ENCODE results near the gene ZSWIM8.

Gene ZSWIM8

GRCh38 chr10:73818402-73818801 lies 33.0 kb downstream of the ZSWIM8 start:
- no peak for DNase-seq
- WGBS (ENCODE audit: insufficient coverage) = 93% methylated on average over 7 of the region's 10 CpGs
- ChIA-PET POLR2A (no interaction called here), CTCF (interaction anchor here (0.6 to 1.6 kb wide), 7 partner anchors 8 to 413 kb away, joined by 3 to 6 read pairs (median 3); no protein-coding TSS in a partner anchor)
- Histone ChIP-seq H3K27me3 (replicated peaks in 2 of 5; ENCODE audit: control insufficient read depth in 4 of 5, insufficient read depth in 5 of 5, low read length in 4 of 5) (no peaks in the 10 kb centered on the region), H3K27ac (ENCODE audit: insufficient read depth in 1 of 2, low read depth in 1 of 2, low read length in 2 of 2, poor library complexity in 1 of 2, severe bottlenecking in 2 of 2) (no peak overlapping the region), H3K4me3 (ENCODE audit: control insufficient read depth in 1 of 7, extremely low read depth in 1 of 7, insufficient read depth in 4 of 7, low read depth in 2 of 7, low read length in 6 of 7) (no peak overlapping the region), H3K4me1 (ENCODE audit: control extremely low read depth in 1 of 4, control insufficient read depth in 4 of 4, insufficient read depth in 4 of 4, low read length in 3 of 4) (peaks cover 0 to 4% (median 1%) of the 10 kb centered on the region in 4 experiments), H3K9me3 (ENCODE audit: control extremely low read depth in 1 of 5, control insufficient read depth in 4 of 5, insufficient read depth in 2 of 5, low read depth in 1 of 5, low read length in 4 of 5) (no peaks in the 10 kb centered on the region), H3K36me3 (ENCODE audit: control insufficient read depth in 4 of 4, insufficient read depth in 4 of 4, low read length in 3 of 4) (peaks cover 6 to 81% (median 62%) of the 10 kb centered on the region in 4 experiments)

DNA sequence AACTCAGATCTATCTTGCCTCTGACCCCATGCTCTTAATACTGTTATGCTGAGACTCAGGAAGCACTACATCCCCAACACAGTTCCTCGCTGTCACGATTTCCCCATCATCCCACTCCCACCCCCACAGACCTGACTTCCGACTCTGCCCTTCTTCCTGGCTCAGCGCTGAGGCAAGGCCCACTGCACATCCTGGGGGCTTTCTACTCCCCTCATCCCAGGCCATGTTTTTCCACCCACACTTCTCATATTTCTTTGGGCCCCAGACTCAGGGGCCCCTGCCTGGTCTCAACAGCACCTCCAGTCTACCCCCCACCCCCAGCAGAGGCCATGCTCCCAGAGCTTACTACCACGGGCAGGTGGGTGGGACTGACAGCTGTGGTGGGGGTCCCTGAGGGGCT lies 33.7 kb downstream of the ZSWIM8 start:
- Histone ChIP-seq H3K9me3 (ENCODE audit: control extremely low read depth in 1 of 5, control insufficient read depth in 4 of 5, insufficient read depth in 2 of 5, low read depth in 1 of 5, low read length in 4 of 5) (no peaks in the 10 kb centered on the region), H3K27ac (ENCODE audit: insufficient read depth in 1 of 2, low read depth in 1 of 2, low read length in 2 of 2, poor library complexity in 1 of 2, severe bottlenecking in 2 of 2) (no peak overlapping the region), H3K36me3 (ENCODE audit: control insufficient read depth in 4 of 4, insufficient read depth in 4 of 4, low read length in 3 of 4) (peaks cover 9 to 81% (median 63%) of the 10 kb centered on the region in 4 experiments), H3K4me3 (ENCODE audit: control insufficient read depth in 1 of 7, extremely low read depth in 1 of 7, insufficient read depth in 4 of 7, low read depth in 2 of 7, low read length in 6 of 7) (no peak overlapping the region), H3K27me3 (replicated peaks in 2 of 5; ENCODE audit: control insufficient read depth in 4 of 5, insufficient read depth in 5 of 5, low read length in 4 of 5) (no peaks in the 10 kb centered on the region), H3K4me1 (ENCODE audit: control extremely low read depth in 1 of 4, control insufficient read depth in 4 of 4, insufficient read depth in 4 of 4, low read length in 3 of 4) (peaks cover 0 to 4% (median 1%) of the 10 kb centered on the region in 4 experiments)
- POLR2A ChIA-PET = no interaction called here
- DNase-seq = no peak
- CTCF ChIA-PET = interaction anchor here (0.6 to 1.6 kb wide), 6 partner anchors 15 to 412 kb away, joined by 3 to 6 read pairs (median 3); no protein-coding TSS in a partner anchor
- WGBS (ENCODE audit: insufficient coverage) = 96% methylated on average over 5 of the region's 5 CpGs

DNA sequence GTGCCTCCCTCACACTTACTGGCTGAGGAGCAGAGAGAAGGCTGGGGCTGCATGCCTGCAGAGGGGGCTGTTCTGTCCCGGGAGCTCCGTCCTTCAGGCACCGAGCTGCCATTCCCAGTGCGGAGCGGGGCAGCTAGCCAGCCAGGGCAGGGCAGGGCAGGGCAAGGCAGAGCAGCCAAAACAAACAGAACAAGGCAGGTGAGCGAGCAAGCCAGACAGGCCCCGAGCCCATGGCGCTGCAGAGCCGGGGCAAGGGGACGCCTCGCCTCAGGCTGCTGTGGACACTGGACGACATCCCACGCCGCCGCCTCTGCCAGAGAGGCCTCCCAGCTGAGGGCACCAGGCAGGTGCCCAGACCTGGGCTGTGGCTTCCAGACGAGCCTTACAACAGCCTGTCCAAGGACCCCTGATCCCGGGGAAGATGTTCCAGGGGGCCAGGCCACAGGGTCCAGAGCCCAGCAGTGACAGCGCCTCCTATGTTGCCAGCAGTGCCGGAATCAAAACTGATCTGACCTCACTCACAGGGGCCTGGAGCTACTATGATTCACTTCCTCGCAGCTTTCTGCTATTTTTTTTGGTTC lies 34.2 kb downstream of the ZSWIM8 start:
- over 99% methylated on average over 15 of the region's 20 CpGs for WGBS (ENCODE audit: insufficient coverage)
- H3K4me1 ChIP-seq (ENCODE audit: control extremely low read depth in 1 of 4, control insufficient read depth in 4 of 4, insufficient read depth in 4 of 4, low read length in 3 of 4) = peaks cover 0 to 4% (median 1%) of the 10 kb centered on the region in 4 experiments
- H3K9me3 ChIP-seq (ENCODE audit: control extremely low read depth in 1 of 5, control insufficient read depth in 4 of 5, insufficient read depth in 2 of 5, low read depth in 1 of 5, low read length in 4 of 5) = no peaks in the 10 kb centered on the region
- H3K27ac ChIP-seq (ENCODE audit: insufficient read depth in 1 of 2, low read depth in 1 of 2, low read length in 2 of 2, poor library complexity in 1 of 2, severe bottlenecking in 2 of 2) = peak overlapping the region in 1 of 2 experiments; percentile 5
- ChIA-PET CTCF (interaction anchor here (0.8 to 1.6 kb wide), 5 partner anchors 21 to 412 kb away, joined by 3 read pairs; no protein-coding TSS in a partner anchor), POLR2A (no interaction called here)
- DNase-seq = no peak
- peaks cover 9 to 82% (median 64%) of the 10 kb centered on the region in 4 experiments for H3K36me3 ChIP-seq (ENCODE audit: control insufficient read depth in 4 of 4, insufficient read depth in 4 of 4, low read length in 3 of 4)
- H3K27me3 ChIP-seq (replicated peaks in 2 of 5; ENCODE audit: control insufficient read depth in 4 of 5, insufficient read depth in 5 of 5, low read length in 4 of 5) = no peaks in the 10 kb centered on the region
- H3K4me3 ChIP-seq (ENCODE audit: control insufficient read depth in 1 of 7, extremely low read depth in 1 of 7, insufficient read depth in 4 of 7, low read depth in 2 of 7, low read length in 6 of 7) = no peak overlapping the region

GRCh38 chr10:73823391-73823790 lies 38.0 kb downstream of the ZSWIM8 start:
- Histone ChIP-seq H3K27ac (ENCODE audit: insufficient read depth in 1 of 2, low read depth in 1 of 2, low read length in 2 of 2, poor library complexity in 1 of 2, severe bottlenecking in 2 of 2) (no peak overlapping the region), H3K9me3 (ENCODE audit: control extremely low read depth in 1 of 5, control insufficient read depth in 4 of 5, insufficient read depth in 2 of 5, low read depth in 1 of 5, low read length in 4 of 5) (no peaks in the 10 kb centered on the region), H3K27me3 (replicated peaks in 2 of 5; ENCODE audit: control insufficient read depth in 4 of 5, insufficient read depth in 5 of 5, low read length in 4 of 5) (no peaks in the 10 kb centered on the region), H3K36me3 (ENCODE audit: control insufficient read depth in 4 of 4, insufficient read depth in 4 of 4, low read length in 3 of 4) (peaks cover 11 to 82% (median 67%) of the 10 kb centered on the region in 4 experiments), H3K4me3 (ENCODE audit: control insufficient read depth in 1 of 7, extremely low read depth in 1 of 7, insufficient read depth in 4 of 7, low read depth in 2 of 7, low read length in 6 of 7) (no peak overlapping the region), H3K4me1 (ENCODE audit: control extremely low read depth in 1 of 4, control insufficient read depth in 4 of 4, insufficient read depth in 4 of 4, low read length in 3 of 4) (no peaks in the 10 kb centered on the region)
- DNase-seq = no peak
- WGBS (ENCODE audit: insufficient coverage) = 94% methylated on average over 3 of the region's 7 CpGs
- POLR2A ChIA-PET = no interaction called here
- CTCF ChIA-PET = interaction anchor here (0.8 to 2.0 kb wide), 2 partner anchors 9 to 26 kb away, joined by 3 to 6 read pairs; no protein-coding TSS in a partner anchor

DNA sequence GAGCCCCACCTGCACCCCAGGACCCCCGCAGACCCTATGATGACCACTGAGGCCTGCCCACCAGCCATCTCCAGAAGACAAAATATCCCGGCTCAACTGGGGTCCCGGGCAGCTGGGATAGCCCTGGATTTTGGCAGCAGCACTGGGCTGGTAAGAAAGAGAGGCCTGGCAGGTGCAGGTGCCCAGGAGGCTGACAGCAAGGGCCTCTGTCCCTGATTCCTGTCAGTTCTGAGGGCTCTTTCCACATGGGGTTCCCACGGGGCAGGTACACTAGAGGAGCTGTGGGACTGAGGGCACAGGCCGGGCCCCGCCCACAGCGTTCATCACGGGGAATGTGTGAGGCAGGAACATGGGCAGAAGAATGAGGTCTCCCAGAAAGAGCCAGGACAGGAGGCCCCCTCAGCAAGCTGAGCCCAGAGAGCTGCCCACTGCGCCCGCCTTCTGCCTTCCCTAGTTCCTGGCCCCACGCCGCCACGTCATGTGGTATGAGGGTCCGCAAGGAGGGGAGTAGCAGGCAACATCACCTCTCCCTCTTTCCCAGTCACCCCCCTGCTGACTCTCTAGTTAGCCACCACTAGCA lies 38.8 kb downstream of the ZSWIM8 start:
- Histone ChIP-seq H3K27me3 (replicated peaks in 2 of 5; ENCODE audit: control insufficient read depth in 4 of 5, insufficient read depth in 5 of 5, low read length in 4 of 5) (no peaks in the 10 kb centered on the region), H3K36me3 (ENCODE audit: control insufficient read depth in 4 of 4, insufficient read depth in 4 of 4, low read length in 3 of 4) (peaks cover 16 to 80% (median 70%) of the 10 kb centered on the region in 4 experiments), H3K4me3 (ENCODE audit: control insufficient read depth in 1 of 7, extremely low read depth in 1 of 7, insufficient read depth in 4 of 7, low read depth in 2 of 7, low read length in 6 of 7) (no peak overlapping the region), H3K9me3 (ENCODE audit: control extremely low read depth in 1 of 5, control insufficient read depth in 4 of 5, insufficient read depth in 2 of 5, low read depth in 1 of 5, low read length in 4 of 5) (no peaks in the 10 kb centered on the region), H3K4me1 (ENCODE audit: control extremely low read depth in 1 of 4, control insufficient read depth in 4 of 4, insufficient read depth in 4 of 4, low read length in 3 of 4) (no peaks in the 10 kb centered on the region), H3K27ac (ENCODE audit: insufficient read depth in 1 of 2, low read depth in 1 of 2, low read length in 2 of 2, poor library complexity in 1 of 2, severe bottlenecking in 2 of 2) (no peak overlapping the region)
- WGBS (ENCODE audit: insufficient coverage) = 99% methylated on average over 8 of the region's 14 CpGs
- ChIA-PET POLR2A (no interaction called here), CTCF (interaction anchor here (2.0 kb wide), 1 partner anchor 10 kb away, joined by 6 read pairs; no protein-coding TSS in a partner anchor)
- DNase-seq = no peak

GRCh38 chr10:73827346-73828089 lies 42.1 kb downstream of the ZSWIM8 start:
- WGBS (ENCODE audit: insufficient coverage) = 99% methylated on average over 12 of the region's 19 CpGs
- no peak for DNase-seq
- POLR2A ChIA-PET = no interaction called here
- CTCF ChIA-PET = interaction anchor here (0.8 to 1.0 kb wide), 2 partner anchors 10 to 26 kb away, joined by 3 read pairs; no protein-coding TSS in a partner anchor
- peaks cover 21 to 71% (median 59%) of the 10 kb centered on the region in 4 experiments for H3K36me3 ChIP-seq (ENCODE audit: control insufficient read depth in 4 of 4, insufficient read depth in 4 of 4, low read length in 3 of 4)
- H3K27me3 ChIP-seq (replicated peaks in 2 of 5; ENCODE audit: control insufficient read depth in 4 of 5, insufficient read depth in 5 of 5, low read length in 4 of 5) = no peaks in the 10 kb centered on the region
- H3K4me3 ChIP-seq (ENCODE audit: control insufficient read depth in 1 of 7, extremely low read depth in 1 of 7, insufficient read depth in 4 of 7, low read depth in 2 of 7, low read length in 6 of 7) = no peak overlapping the region
- no peak overlapping the region for H3K27ac ChIP-seq (ENCODE audit: insufficient read depth in 1 of 2, low read depth in 1 of 2, low read length in 2 of 2, poor library complexity in 1 of 2, severe bottlenecking in 2 of 2)
- H3K4me1 ChIP-seq (ENCODE audit: control extremely low read depth in 1 of 4, control insufficient read depth in 4 of 4, insufficient read depth in 4 of 4, low read length in 3 of 4) = no peaks in the 10 kb centered on the region
- no peaks in the 10 kb centered on the region for H3K9me3 ChIP-seq (ENCODE audit: control extremely low read depth in 1 of 5, control insufficient read depth in 4 of 5, insufficient read depth in 2 of 5, low read depth in 1 of 5, low read length in 4 of 5)
